Caco-2 (cell line): ENCODE results near the gene TNFSF13B. TPM values are rescaled to one million over a fixed set of nuclear protein-coding genes. Genes with fewer than 3 reads are reported as not detected.

Experiments used
- BruUV-seq: library from RNA; stranded (reverse); fragments of 400-500 nt; replicated peaks from 2 replicates; lab custom pipeline; 2021; lab: Mats Ljungman, UMichigan
- CTCF ChIA-PET: fragments of 300-600 bp; sonication (Branson Sonifier 250); formaldehyde crosslinking; loops from one replicate; lab custom pipeline; 2022; ENCODE audit warnings: antibody characterized with exemption; lab: Charles Lee
- POLR2A ChIA-PET: fragments of 300-600 bp; sonication (Branson Sonifier 250); formaldehyde crosslinking; loops from one replicate; lab custom pipeline; 2022; ENCODE audit warnings: antibody characterized with exemption; lab: Charles Lee
- DNase-seq, 2 experiments: peaks; one replicate each; pipeline versions ENCODE4 v3.0.0 to v3.0.0-alpha.2; 2020 to 2022
- H3K27me3 ChIP-seq: replicated peaks from 2 replicates; pipeline ENCODE4 v1.6.0; 2011; ENCODE audit warnings: low read length; ENCODE audit not compliant: control insufficient read depth, insufficient read depth
- H3K36me3 ChIP-seq: 2 replicates; pipeline ENCODE4 v1.5.1; 2011; ENCODE audit warnings: low read length; ENCODE audit not compliant: control insufficient read depth, insufficient read depth
- H3K4me1 ChIP-seq: fragments of 250-450 bp; sonication (Bioruptor Pico); 2 replicates; pipeline ENCODE4 v1.5.1; 2020; ENCODE audit warnings: mild to moderate bottlenecking
- H3K4me3 ChIP-seq: 2 replicates; pipeline ENCODE4 v1.5.1; 2011; ENCODE audit warnings: low read depth, mild to moderate bottlenecking, control low read depth, low read length
- H3K9me3 ChIP-seq: fragments of 250-450 bp; sonication (Bioruptor Pico); 2 replicates; pipeline ENCODE4 v1.5.1; 2020; ENCODE audit warnings: mild to moderate bottlenecking, moderate library complexity
- H3K27ac Mint-ChIP-seq: one replicate; pipeline ENCODE4 v1.8.0; 2022; ENCODE audit warnings: mixed read lengths; ENCODE audit not compliant: unreplicated experiment
- H3K27me3 Mint-ChIP-seq: one replicate; pipeline ENCODE4 v1.8.0; 2022; ENCODE audit warnings: mixed read lengths; ENCODE audit not compliant: insufficient read depth, unreplicated experiment
- H3K36me3 Mint-ChIP-seq: one replicate; pipeline ENCODE4 v1.8.0; 2022; ENCODE audit warnings: mild to moderate bottlenecking, mixed read lengths; ENCODE audit not compliant: insufficient read depth, unreplicated experiment
- H3K4me1 Mint-ChIP-seq: one replicate; pipeline ENCODE4 v1.8.0; 2022; ENCODE audit warnings: low read depth, mixed read lengths; ENCODE audit not compliant: unreplicated experiment
- H3K4me3 Mint-ChIP-seq: one replicate; pipeline ENCODE4 v1.8.0; 2022; ENCODE audit warnings: mild to moderate bottlenecking, moderate library complexity, mixed read lengths; ENCODE audit not compliant: unreplicated experiment
- H3K9me3 Mint-ChIP-seq: one replicate; pipeline ENCODE4 v1.8.0; 2022; ENCODE audit warnings: mixed read lengths; ENCODE audit not compliant: unreplicated experiment
- CTCF ChIP-seq, 2 experiments: fragments of 200-600 bp in 1 of 2; IDR thresholded peaks; 1 replicate in 1 of 2; 2 replicates in 1 of 2; pipeline versions ENCODE4 v1.5.1 to v1.8.0; 2011 to 2022; ENCODE audit warnings: antibody characterized with exemption in 1 of 2, control low read depth in 1 of 2, inconsistent platforms in 1 of 2, low read depth in 1 of 2, low read length in 1 of 2, mild to moderate bottlenecking in 1 of 2, moderate library complexity in 1 of 2; ENCODE audit not compliant: insufficient read depth in 1 of 2, severe bottlenecking in 1 of 2, unreplicated experiment in 1 of 2
- intact Hi-C: fragments of 100-400 bp; cut with micrococcal nuclease; formaldehyde crosslinking; loops from one replicate; pipeline ENCODE4 v1.10.0; 2022; ENCODE audit not compliant: unreplicated experiment
- total RNA-seq: library from RNA; stranded (reverse); gene quantifications from 2 replicates; pipeline ENCODE4 v1.2.3, GENCODE V29; 2022

TNFSF13B gene
- total RNA-seq, 1 experiment from 2014 or later = 0.41 TPM

- ChIA-PET POLR2A (no interaction called here), CTCF (no interaction called here)
- no peak for DNase-seq
- no peaks in the 10 kb centered on the region for H3K4me1 Mint-ChIP-seq
- H3K27ac Mint-ChIP-seq = no peak overlapping the region
- Histone ChIP-seq H3K36me3 (no peaks in the 10 kb centered on the region), H3K27me3 (no peaks in the 10 kb centered on the region), H3K9me3 (no peaks in the 10 kb centered on the region), H3K4me1 (no peaks in the 10 kb centered on the region), H3K4me3 (no peak overlapping the region)
- H3K9me3 Mint-ChIP-seq = no peaks in the 10 kb centered on the region
- H3K27me3 Mint-ChIP-seq = no peaks in the 10 kb centered on the region
- no TSS peak for BruUV-seq
- intact Hi-C loops = no loop called here
- H3K36me3 Mint-ChIP-seq = no peaks in the 10 kb centered on the region
- H3K4me3 Mint-ChIP-seq = no peak overlapping the region
- no peak for TF ChIP-seq CTCF (IDR thresholded peaks at IDR 0.05; ENCODE audit: insufficient read depth in 1 of 2, low read depth in 1 of 2, low read length in 1 of 2, severe bottlenecking in 1 of 2, unreplicated experiment in 1 of 2)
Measured at GRCh38 chr13:108270442-108270841, 924 bp downstream of the TNFSF13B start.

GRCh38 chr13:108272333-108272732, 2.8 kb downstream of the TNFSF13B start:
- Mint-ChIP-seq H3K4me1 (no peaks in the 10 kb centered on the region), H3K27me3 (peaks cover 4% of the 10 kb centered on the region), H3K9me3 (no peaks in the 10 kb centered on the region), H3K36me3 (no peaks in the 10 kb centered on the region), H3K27ac (no peak overlapping the region), H3K4me3 (no peak overlapping the region)
- Histone ChIP-seq H3K4me3 (no peak overlapping the region), H3K9me3 (no peaks in the 10 kb centered on the region), H3K27me3 (no peaks in the 10 kb centered on the region), H3K36me3 (no peaks in the 10 kb centered on the region), H3K4me1 (no peaks in the 10 kb centered on the region)
- ChIA-PET POLR2A (no interaction called here), CTCF (no interaction called here)
- TF ChIP-seq CTCF (IDR thresholded peaks at IDR 0.05; ENCODE audit: insufficient read depth in 1 of 2, low read depth in 1 of 2, low read length in 1 of 2, severe bottlenecking in 1 of 2, unreplicated experiment in 1 of 2) = no peak
- DNase-seq = no peak
- BruUV-seq = no TSS peak
- intact Hi-C loops = no loop called here

GRCh38 chr13:108273429-108274118, 4.1 kb downstream of the TNFSF13B start:
- CTCF ChIA-PET = no interaction called here
- no TSS peak for BruUV-seq
- H3K4me3 Mint-ChIP-seq = no peak overlapping the region
- no peak for TF ChIP-seq CTCF (IDR thresholded peaks at IDR 0.05; ENCODE audit: insufficient read depth in 1 of 2, low read depth in 1 of 2, low read length in 1 of 2, severe bottlenecking in 1 of 2, unreplicated experiment in 1 of 2)
- H3K9me3 ChIP-seq = no peaks in the 10 kb centered on the region
- H3K36me3 ChIP-seq = no peaks in the 10 kb centered on the region
- H3K27me3 ChIP-seq = no peaks in the 10 kb centered on the region
- no peak overlapping the region for H3K27ac Mint-ChIP-seq
- intact Hi-C loops = no loop called here
- H3K9me3 Mint-ChIP-seq = no peaks in the 10 kb centered on the region
- no peaks in the 10 kb centered on the region for H3K4me1 Mint-ChIP-seq
- no peaks in the 10 kb centered on the region for H3K36me3 Mint-ChIP-seq
- no peak for DNase-seq
- POLR2A ChIA-PET = no interaction called here
- no peak overlapping the region for H3K4me3 ChIP-seq
- peaks cover 4% of the 10 kb centered on the region for H3K27me3 Mint-ChIP-seq
- H3K4me1 ChIP-seq = no peaks in the 10 kb centered on the region
